SIG-M5 (cell line): ENCODE measurements around the gene SRCIN1.
"Not testable (repeated sequence)": the region's sequence is repeated elsewhere in the genome, so short reads cannot be mapped to it uniquely, and the experiment has no call there.

Experiments
- DNase-seq: peaks from one replicate; lab custom pipeline; 2025; lab: John Stamatoyannopoulos, UW

Gene SRCIN1, protein sequence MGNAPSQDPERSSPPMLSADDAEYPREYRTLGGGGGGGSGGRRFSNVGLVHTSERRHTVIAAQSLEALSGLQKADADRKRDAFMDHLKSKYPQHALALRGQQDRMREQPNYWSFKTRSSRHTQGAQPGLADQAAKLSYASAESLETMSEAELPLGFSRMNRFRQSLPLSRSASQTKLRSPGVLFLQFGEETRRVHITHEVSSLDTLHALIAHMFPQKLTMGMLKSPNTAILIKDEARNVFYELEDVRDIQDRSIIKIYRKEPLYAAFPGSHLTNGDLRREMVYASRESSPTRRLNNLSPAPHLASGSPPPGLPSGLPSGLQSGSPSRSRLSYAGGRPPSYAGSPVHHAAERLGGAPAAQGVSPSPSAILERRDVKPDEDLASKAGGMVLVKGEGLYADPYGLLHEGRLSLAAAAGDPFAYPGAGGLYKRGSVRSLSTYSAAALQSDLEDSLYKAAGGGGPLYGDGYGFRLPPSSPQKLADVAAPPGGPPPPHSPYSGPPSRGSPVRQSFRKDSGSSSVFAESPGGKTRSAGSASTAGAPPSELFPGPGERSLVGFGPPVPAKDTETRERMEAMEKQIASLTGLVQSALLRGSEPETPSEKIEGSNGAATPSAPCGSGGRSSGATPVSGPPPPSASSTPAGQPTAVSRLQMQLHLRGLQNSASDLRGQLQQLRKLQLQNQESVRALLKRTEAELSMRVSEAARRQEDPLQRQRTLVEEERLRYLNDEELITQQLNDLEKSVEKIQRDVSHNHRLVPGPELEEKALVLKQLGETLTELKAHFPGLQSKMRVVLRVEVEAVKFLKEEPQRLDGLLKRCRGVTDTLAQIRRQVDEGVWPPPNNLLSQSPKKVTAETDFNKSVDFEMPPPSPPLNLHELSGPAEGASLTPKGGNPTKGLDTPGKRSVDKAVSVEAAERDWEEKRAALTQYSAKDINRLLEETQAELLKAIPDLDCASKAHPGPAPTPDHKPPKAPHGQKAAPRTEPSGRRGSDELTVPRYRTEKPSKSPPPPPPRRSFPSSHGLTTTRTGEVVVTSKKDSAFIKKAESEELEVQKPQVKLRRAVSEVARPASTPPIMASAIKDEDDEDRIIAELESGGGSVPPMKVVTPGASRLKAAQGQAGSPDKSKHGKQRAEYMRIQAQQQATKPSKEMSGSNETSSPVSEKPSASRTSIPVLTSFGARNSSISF

GRCh38 chr17:38605841-38606645 lies at the start of gene SRCIN1:
Gene SRCIN1 (minus strand): TSS chr17:38605952. CDS start chr17:38605705, 247 bp downstream.
- no peak for DNase-seq

- no peak for DNase-seq
Measured at GRCh38 chr17:38654411-38655398, 49.0 kb upstream of the SRCIN1 start.

- no peak for DNase-seq
Measured at GRCh38 chr17:38653679-38654078, 47.9 kb upstream of the SRCIN1 start.

DNA sequence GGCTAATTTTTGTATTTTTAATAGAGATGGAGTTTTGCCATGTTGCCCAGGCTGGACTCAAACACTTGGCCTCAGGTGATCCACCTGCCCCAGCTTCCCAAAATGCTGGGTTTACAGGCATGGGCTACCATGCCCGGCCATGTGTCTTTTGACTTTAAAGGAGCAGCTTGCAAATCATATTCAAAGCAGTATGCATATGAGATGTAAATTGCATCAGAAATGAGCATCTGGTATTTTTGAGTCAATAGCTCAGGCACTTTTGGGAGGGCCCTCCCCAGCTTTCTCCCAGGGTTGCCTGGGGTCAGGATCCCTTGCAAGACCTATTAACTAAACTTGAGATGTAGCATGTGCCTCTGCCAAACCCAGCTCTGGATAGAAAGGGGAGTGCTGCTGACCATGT lies 47.5 kb upstream of the SRCIN1 start:
- DNase-seq: no peak

DNA sequence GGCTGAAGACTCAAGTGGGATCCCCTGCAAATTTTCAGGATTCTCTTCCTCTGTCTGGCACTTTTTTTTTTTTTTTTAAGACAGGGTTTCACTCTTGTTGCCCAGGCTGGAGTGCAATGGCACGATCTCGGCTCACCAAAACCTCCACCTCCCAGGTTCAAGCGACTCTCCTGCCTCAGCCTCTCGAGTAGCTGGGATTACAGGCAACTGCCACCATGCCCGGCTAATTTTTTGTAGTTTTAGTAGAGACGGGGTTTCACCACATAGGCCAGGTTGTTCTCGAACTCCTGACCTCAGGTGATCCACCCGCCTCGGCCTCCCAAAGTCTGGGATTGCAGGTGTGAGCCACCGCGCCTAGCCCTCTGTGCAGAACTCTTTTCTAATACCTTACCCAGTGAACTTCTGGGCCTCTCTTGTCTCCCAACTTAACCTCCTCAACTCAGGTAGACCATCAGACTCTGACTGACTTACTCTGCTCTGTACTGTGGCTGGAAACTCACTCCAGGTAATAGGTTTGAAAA lies 45.0 kb upstream of the SRCIN1 start:
- not testable (repeated sequence) for DNase-seq

GRCh38 chr17:38637951-38638350 lies 32.2 kb upstream of the SRCIN1 start:
- DNase-seq: no peak

- no peak for DNase-seq
Measured at GRCh38 chr17:38636054-38636453, 30.3 kb upstream of the SRCIN1 start.

GRCh38 chr17:38632334-38632733 lies 26.6 kb upstream of the SRCIN1 start:
- DNase-seq: no peak

DNA sequence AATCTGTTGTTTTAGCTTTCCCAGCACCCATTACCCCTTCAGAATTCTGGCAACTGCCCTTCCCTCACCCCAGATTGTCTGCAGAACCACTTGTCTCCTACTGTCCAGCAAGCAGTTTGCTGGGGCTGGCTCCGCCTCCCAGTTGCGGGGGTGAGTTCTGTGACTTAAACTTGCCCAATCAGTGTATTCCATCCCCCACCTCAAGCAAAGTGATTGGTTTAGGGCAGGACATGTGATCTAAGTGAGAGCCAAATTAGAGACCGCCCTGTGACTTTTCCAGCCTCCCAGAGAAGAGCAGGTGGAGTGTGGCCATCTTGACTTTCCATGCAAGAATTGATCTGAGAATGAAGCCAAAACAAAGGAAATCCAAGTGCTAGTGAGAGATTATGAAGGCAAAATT lies 22.7 kb upstream of the SRCIN1 start:
- no peak for DNase-seq

- DNase-seq: no peak
Measured at GRCh38 chr17:38627957-38628356, 22.2 kb upstream of the SRCIN1 start.

DNA sequence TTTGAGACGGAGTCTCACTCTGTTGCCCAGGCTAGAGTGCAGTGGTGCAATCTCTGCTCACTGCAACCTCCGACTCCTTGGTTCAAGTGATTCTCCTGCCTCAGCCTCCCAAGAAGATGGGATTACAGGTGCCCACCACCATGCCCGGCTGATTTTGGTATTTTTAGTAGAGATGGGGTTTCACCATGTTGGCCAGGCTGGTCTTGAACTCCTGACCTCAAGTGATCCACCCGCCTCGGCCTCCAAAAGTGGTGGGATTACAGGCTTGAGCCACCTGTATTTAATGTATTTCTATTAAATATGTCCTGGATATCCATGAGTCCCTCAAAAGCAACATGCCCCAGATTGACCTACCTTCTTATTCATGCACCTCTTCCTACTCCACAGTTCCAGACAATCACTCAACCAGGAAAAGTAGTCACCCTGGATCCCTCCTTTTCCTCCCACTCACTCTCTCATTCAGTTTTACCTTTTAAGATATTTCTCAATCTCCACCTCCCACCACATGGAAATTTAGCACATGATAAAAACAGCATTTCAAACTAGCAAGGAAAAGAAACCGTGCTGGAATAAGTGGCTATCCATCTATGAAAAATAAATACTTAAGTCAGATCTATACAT lies 21.0 kb upstream of the SRCIN1 start:
- DNase-seq: not testable (repeated sequence)

DNA sequence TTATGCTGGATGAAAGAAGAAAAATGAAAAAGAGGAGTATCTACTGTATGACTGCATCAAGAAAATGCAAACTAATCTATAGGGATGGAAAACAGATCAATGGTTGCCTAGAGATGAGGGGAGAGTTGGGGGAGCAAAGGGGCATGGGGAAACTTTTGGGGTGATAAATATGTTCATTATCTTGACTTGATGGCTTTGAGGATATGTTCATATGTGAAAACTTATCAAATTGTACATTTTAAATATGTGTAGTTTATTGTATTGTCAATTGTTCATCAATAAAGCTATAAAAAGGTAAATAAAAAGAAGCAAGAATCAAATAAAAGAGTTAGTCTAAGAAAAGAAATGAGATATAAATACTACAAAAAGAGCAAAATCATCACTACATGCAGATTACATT lies 19.7 kb upstream of the SRCIN1 start:
- DNase-seq: no peak

DNA sequence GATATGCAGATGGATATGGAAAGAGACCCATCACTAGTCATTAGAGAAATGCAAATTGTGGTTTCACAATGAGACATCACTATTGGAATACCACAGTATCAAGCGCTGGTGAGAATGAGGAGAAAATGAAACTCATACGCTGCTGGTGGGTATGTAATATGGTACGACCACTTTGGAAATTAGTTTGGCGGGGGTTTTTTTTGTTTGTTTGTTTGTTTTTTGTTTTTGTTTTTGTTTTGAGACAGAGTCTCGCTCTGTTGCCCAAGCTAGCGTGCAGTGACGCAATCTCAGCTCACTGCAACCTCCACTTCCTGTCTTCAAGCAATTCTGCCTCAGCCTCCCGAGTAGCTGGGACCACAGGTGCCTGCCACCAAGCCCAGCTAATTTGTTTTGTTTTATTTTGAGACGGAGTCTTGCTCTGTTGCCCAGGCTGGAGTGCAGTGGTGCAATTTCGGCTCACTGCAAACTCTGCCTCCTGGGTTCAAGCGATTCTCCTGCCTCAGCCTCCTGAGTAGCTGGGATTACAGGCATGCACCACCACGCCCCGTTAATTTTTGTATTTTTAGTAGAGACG lies 19.1 kb upstream of the SRCIN1 start:
- DNase-seq: not testable (repeated sequence)

GRCh38 chr17:38621538-38621937 lies 15.8 kb upstream of the SRCIN1 start:
- no peak for DNase-seq

DNA sequence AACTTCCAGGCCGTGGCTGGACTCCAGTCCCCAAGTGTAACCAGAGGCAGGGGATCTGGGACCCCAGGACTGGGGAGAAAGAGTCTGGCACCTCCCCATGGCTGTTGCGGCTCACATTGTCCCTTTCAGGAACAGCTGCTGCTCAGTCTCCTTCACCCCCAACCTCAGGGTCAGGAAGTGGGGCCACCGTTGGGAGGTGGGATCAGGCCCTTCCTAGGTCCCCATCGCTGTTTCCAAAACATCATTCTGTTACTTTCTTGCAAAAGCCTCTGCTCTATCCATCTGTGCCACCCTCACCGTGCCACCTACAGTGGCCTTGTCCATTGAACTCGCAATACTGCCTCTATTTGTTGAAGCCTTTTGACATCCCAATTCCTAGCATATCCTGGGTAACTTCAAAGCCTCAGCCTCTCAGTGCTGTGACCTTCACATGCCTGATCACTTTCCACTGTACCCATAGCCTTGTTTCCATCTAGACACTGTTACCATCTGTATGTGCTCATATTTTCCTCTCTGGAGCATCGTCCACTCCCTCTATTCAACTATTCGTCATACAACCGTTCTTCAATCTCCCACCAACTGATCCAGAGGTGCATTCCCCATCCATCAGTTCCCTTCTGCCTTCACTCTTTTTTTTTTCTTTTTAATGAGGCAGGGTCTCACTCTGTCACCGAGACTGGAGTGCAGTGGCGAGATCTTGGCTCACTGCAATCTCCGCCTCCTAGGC lies 15.0 kb upstream of the SRCIN1 start:
- DNase-seq: no peak

DNA sequence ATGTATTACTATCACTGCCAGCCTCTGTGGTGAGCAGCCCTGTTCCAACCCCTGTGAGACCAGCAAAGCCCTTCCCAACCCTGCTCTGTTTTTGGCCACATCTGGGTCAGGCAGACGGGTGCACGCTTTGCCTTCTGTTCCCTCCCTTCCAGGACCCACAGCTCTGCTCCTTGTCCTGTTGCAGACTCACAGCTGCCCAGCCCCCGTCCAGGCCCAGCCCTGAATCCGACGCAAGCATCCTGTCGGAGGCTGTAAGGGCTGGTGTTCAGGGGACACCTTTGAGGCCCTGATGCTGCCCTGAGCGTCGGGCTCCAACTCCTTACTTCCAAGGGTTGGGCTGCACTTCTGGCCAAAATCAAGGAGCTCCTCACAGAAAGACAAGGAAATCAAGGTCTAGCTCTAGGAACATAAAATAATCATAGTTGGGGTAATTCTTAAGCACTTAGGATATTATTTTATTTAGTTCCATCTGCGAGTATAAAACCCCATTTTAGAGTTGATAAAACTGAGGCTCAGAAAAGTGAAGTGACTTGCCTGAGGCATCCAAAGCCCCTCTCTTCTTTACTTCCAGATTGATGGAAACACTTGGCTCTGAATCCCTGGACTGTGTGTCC lies 14.3 kb upstream of the SRCIN1 start:
- no peak for DNase-seq

- DNase-seq: no peak
Measured at GRCh38 chr17:38619451-38619795, 13.7 kb upstream of the SRCIN1 start.
